ENCODE data around the gene DUSP8.
A peak's percentile ranks its signal among the peaks of the same experiment; 100 is the strongest.

Gene DUSP8

DNA sequence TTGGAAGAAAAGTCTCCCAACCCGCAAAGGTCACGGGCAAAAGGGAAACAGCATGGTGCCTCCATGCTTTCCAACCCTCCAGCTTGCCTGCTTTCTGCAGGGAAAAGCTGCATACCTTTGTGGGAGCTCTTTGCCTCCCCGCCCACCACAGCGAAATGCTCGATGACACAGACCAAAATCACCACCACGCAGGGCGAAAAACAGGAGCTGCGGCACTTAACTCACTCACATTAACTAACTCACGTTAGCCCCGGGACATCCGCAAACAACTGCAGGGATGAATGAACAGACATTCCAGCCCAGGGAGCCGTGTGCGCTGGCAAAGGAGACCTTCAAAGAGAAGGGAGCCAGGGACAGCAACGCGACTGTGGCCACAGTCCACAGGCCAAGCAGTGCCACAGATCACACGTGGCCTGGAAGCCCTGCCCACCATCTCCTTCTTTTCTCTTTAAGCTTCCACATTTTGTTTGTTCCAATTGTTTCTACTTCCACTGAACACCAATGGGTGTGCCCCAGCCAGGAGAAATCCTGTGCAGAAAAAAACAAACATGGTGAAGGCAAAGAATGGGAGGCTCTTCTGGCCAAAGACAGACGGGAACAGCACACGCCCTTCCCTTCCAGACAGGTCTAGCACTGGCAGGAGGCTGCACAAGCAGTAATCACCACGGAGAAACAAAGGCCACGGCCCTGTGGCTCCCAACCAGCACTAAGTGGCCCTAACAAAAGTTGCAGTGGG lies 39.3 kb downstream of the DUSP8 start:
- peak; percentile 27 for DNase-seq (ENCODE audit: low spot score)

DNA sequence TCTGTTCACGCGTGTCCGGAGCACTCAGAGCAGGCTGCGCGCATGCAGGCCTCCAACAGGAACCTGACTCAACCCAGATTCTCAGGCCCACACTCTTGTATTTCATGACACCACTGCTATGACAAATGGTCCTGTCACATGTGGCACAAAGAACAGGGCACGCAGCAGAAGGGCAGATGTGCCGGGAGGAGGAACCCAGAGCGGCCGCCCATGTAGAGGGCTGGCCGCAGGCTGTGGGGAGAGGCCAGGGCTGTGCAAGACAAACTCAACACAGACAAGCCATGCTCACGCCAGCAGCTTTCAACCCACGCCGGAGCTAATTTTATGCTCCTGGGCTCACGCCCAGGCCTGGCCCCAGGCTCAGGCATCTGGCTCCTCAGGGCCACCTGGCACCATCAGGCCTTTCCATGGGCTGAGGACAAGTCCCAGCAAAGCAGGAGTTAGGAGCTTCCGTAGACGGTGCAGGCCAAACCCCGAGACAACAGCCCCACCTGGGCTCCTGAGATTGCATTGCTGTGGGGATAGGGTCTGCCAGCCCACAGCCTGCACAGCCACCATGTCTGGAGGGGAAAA lies 40.0 kb downstream of the DUSP8 start:
- peak; percentile 92 for DNase-seq (ENCODE audit: low spot score)

DNA sequence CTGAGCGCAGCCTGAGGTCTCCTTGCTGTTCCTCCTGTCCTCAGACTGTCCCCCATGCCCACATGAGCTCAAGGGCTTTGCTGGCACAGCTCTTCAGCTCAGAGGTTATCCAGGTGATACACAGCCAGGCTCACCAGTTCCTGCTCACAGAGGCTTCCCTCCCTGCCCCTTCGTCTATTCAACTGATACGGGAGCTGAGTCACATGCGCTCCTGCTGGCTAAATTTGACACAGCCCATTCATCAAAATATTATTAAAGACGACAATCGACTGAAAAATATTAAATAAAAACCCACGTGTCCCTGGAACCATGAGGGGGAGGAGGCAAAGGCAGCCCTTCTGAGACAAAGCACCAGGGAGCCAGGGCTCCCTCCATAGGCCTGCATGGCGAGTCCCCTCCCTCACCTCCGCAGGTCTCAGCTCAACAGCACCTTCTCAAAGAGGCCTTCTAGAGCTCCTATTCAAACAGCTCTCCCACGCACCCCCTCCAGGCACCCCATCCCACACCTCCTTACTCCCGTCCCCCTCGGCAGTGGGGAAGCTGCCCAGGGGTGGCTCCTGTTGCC lies 40.5 kb downstream of the DUSP8 start:
- DNase-seq (ENCODE audit: low spot score) = no peak

DNA sequence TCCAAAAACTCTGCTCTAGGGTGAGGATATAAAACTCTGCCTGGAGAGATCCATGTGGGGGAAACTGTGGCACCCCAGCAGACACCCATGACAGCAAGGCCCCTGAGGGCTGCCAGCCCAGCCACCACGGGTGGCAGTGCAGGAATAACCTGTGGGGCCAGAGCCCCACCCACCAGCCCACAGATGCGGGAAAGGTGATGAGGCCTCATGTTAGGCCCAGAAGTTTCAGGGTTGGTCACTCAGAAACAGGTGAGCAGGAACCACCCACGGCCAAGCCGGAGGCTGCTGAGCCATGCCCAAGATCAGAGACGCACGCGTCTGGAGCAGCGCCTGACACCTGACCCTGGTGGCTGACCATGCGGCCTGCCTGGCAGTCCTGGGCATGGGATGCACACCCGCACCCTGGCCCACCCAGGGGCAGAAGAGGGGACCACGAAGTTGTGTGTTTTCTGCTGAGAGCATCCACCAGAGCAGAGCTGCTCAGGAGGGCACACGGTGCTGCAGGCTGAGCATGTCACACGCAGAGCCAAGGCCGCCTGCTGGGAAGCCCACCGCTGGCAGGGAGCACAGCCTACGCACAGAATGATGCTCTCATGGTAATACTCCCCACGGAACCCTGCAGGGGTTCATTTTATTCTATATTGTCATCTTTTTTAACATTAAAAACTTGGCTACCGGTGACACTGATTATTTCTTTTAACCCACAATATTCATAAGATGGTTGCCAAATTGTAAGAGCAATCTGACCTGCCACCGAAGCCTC lies 41.2 kb downstream of the DUSP8 start:
- no peak for DNase-seq (ENCODE audit: low spot score)

DNA sequence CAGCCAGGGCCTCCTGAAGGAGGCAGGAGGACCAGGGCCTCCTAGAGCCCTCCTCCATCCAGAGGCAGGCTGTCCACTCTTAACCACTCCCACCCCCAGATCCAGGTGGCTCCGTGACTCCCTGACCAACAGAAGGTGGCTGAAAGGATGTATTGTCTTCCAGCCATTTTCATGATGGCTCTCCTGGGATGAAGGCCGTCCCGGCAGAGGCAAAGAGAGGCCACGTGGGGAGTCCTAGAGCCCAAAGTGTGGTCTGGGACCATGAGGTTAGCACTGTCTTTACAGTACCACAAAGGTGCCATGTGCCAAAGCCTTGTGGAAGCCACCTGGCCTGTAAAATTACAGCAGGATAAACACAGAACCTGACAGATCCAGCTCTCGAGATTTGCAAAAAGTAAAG lies 42.3 kb downstream of the DUSP8 start:
- DNase-seq (ENCODE audit: low spot score) = no peak

DNA sequence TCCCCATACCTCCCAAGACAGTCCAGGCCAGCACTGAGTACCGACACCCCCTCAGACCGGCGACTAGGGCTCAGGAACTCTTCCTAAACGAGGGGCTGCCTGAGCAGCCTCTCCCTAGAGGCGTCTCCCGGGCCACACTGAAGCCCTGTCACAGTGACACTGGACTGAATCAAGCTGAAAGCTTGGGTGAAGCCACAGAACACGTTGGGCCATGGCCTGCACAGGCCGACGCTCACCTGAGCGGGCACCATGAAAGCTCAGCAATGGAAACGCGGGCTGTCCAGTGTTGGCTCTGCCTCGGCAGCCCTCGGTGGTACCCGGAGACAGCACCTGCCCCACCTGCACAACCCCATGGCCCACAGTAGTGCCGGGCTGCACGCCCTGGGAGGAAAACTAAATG lies 42.8 kb downstream of the DUSP8 start:
- DNase-seq (ENCODE audit: low spot score) = no peak

DNA sequence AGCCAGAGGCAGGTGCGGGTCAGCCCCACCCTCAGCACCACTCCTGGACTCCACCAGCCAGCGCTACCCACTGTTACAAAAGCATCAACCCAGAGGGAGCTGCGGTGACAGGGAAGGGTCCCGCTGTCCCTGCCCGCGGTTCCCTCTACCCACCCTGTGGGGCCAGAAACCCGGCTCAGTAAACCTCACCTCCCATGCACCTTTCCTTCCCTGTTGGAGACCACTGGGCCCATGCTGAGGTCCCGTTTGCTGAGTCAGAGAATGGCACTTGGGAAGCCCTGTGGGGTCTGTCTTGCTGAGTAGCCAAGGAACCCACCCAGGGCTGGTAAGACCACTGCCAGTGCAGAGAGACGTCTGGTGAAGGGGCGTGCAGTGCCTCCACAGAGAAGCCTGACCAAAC lies 43.4 kb downstream of the DUSP8 start:
- DNase-seq (ENCODE audit: low spot score) = no peak

DNA sequence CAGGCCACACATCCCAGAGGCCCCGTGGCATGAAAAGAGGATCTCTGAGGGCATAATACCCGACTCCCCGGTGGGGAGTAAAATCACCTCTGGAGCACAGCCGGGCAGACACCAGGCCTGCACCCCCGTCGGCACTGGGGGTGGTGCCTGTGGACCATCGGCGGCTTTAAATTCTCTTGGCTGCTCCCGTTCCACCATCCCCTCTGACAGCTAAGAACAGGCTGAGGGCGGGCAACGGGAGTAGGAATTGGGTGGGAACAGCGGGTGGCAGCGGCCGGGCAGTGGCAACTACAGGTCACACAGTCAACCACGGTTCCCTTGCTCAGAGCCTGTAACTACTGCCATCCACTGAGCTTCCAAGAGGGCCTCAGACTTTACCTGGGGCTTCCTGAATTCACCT lies 45.3 kb downstream of the DUSP8 start:
- DNase-seq (ENCODE audit: low spot score) = no peak

DNA sequence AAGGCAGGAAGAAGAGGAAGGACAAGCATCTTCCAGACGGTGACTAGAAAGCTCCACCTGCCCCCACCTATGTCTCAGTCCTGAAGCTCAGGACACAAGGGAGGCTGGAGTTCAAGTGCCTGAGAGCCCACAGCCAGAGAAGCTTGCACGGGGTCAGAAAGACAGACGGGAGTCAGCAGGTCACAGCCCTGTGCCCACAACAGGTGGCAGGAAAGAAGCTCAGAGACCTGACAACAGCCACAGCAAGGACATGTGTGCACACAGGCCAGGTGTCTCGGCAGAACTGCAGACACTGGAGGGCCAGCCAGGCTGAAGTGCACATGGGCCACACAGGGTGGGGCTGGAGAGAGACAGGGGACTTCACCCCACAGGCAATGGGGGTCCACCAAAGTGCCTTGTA lies 48.3 kb downstream of the DUSP8 start:
- DNase-seq (ENCODE audit: low spot score) = no peak

DNA sequence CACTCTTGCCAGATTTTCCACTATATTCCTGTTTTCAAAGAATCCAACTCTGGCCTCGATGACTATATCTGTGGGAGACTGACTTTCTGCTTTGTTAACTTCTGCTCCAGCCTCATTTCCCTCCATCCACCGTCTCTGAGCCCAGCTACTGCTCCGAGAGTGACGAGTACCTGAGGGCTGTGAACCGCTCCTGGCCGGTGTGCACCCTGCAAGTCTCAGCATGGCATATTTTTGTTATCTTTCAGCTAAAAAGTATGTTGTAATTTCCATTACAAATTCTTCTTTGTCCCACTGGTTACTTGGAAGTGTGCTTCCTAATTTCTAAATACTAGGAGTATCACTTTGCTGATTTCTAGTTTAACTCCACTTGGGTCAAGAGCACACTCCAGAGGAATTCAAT lies 49.0 kb downstream of the DUSP8 start:
- no peak for DNase-seq (ENCODE audit: low spot score)

DNA sequence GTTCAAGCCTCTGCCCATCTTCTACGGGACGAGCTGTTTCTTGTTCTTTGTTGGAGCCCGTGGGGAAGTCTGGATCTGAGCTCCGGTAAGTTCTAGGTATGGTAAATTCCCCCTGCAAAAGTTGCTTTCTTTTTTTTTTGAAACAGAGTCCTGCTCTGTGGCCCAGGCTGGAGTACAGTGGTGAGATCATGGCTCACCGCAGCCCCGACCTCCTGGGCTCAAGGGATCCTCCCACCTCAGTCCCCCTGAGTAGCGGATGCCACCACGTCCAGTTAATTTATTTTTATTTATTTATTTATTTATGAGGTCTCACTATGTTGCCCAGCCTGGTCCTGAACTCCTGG lies 50.0 kb downstream of the DUSP8 start:
- DNase-seq (ENCODE audit: low spot score) = no peak

DNA sequence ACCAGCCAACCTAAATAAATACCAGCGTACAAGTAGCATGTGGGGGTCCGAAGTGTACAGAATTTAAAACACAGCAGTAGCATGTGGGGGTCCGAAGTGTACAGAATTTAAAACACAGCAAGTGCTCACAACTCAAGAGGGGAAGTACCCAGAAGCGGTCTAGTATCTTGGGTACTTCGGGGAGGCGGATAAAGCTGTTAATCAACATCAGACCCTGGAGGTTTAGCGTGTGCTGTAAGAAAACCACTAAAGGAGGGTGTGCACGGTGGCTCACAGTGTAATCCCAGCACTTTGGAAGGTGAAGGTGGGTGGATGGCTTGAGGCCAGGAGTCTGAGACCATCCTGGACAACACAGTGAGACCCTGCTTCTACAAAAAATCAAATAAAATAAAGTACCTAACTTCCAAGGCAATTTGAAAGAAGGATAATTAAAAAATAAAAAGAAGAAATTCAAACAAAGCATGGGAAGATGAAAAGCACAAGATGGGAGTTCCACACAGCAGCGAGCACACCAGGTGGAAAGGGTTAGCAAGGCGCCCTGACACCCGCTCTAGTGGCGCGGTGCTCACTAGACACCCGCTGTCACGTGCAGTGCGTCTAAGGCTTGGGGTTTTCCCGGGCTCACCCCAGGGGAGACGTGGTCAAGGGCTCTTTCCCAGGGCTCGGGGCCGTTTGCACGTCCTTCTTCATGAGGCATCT lies 50.5 kb downstream of the DUSP8 start:
- DNase-seq (ENCODE audit: low spot score) = no peak

DNA sequence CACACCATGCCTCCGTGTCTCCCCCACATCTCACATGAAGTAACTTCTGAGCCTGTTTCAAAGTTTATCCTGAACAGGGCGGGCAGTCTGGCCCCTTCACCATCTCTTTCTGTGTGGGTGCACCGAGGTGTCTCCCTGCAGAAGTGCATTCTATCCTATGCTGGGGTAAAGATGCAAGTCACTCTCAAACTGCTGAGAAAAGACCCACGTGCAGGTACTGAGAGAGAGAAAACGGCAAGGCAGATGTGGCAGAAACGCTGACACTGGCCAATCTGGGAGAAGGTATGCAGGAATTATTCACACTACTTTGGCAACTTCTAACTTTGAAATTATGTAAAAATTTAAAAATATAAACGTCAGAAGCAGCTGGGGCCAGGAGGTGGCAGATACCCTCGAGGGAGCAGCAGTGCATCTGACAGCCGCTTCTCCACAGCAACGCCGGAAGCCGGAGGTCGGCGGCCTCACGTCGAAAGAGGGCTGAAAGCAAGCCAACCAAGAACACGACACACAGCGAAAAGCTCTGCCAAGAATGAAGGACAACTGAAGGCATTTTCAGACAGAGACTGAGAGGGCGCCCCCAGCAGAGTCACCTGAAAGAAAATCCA lies 51.3 kb downstream of the DUSP8 start:
- DNase-seq (ENCODE audit: low spot score) = no peak

DNA sequence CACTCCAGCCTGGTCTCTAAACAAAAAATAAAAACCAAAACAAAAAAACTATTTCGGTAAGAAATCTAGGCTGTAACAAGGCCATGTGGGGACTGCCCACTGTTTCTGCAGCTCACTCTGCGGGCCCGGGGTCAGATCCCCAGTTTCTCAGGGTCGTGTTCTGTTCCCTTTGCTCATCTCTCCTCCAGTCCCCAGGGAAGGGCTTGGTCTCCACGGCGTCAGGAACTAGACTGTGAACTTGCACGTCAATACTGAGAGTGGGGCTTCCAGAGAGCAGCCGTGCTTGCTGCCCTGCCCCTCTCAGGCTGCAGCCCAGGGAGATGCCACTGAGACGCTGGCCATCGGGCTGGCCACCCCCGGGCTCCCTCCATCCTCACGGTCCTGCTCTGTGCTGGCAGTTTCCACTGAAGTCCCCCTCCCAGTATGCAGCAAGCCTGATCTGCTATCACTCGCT lies 51.8 kb downstream of the DUSP8 start:
- DNase-seq (ENCODE audit: low spot score) = no peak

DNA sequence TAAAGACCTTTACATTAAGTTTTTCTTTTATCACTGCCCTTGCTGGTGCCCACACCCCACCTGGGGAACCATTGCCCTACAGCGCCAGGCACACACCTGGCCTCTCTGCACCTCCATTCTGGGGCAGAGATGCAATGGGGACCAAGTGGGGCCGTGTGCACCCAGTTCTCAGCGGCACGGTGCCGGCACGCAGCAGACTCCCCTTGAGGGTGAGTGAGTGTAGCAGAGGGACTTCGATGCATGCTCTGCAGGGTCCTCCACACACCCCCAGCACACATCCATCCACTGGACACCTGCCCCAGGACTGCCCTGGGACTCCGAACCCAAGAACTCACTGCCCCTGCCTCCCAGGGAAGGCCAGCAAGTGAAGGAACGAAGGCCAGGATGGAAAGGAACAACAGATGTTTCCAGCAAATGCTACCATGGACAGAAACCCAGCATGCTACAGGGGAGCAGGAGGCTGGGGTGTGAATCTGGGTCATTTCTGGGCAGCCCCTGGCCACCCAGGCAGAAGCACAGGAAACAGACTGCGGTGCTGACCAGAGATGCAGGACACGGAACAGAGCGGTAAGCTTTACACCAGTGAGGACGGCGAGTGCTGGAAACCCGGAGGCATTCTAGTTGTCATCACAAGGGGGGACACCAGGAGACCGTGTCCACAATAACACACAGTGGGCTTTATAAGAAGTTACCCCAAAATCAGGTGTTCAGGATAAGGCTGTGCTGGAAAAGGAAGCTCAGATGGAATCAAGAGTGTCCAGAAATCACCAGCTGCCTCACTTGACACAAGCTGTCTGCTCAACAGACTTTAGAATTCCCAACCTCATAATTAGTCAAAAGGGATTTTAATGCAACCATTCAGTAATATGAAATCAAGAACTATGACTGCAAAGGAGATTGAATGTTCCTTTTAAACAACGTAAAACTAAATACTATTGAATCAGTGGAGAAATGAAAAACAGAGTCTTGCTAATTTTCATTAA lies 52.8 kb downstream of the DUSP8 start:
- DNase-seq (ENCODE audit: low spot score) = no peak

DNA sequence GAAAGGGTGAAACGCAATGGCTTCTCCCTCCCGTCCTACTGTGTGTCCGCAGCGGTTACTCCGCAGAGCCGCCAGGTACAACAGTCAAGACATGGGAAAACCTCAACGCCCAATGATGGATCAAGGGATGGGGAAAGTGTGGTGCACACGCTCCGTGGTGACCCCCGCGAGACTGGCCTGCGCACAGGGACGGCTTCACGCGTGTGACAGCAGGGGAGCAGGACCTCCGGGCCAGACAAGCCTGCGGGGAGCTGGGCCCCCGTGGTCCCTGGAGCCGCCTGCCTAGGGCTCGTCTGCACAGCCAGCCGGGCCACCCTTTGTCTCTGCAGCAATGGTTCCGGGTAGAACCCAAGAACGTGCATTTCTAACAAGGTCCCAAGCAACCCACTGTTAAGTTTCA lies 53.8 kb downstream of the DUSP8 start:
- no peak for DNase-seq (ENCODE audit: low spot score)

DNA sequence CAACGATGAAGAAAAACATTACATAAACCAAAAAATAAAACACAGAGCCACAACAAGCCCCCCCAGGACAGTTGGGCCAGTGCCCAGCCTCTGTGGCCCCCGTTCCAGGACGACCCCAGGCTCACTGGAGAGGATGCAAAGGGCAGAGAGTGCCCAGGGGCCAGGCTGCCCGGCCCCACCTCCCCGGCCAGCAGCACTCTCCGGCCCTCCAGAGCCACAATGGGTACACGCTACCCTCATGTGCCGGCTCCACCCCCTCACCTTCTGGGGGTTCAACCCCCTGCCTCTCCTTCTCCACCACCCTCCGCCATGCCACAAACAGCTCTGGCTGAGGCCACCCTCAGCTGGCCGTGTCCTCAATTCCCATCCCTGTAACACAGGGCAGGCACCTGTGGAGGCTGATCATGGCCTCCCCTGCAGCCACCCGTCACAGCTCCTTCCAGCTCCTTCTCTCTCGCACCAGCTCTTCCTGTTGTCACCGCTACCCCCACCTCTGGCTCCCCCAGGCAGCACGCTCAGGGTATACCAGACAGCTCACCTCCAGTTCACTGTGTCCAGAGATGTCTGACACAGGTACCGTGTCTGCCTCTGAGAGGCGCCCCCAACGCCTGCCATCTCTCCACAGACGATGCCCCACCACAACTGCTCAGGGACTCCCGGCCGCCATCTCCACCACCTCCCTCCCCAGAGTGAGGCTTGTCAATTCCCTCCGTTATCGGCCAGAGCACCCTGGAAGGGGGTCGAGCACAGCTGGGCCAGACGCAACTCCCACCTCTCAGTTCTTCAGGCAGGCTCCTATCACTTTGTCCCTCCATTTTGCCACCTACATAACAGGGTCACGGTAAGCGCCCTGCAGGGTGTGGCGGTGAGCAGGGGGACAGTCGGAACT lies 54.7 kb downstream of the DUSP8 start:
- DNase-seq (ENCODE audit: low spot score) = no peak

DNA sequence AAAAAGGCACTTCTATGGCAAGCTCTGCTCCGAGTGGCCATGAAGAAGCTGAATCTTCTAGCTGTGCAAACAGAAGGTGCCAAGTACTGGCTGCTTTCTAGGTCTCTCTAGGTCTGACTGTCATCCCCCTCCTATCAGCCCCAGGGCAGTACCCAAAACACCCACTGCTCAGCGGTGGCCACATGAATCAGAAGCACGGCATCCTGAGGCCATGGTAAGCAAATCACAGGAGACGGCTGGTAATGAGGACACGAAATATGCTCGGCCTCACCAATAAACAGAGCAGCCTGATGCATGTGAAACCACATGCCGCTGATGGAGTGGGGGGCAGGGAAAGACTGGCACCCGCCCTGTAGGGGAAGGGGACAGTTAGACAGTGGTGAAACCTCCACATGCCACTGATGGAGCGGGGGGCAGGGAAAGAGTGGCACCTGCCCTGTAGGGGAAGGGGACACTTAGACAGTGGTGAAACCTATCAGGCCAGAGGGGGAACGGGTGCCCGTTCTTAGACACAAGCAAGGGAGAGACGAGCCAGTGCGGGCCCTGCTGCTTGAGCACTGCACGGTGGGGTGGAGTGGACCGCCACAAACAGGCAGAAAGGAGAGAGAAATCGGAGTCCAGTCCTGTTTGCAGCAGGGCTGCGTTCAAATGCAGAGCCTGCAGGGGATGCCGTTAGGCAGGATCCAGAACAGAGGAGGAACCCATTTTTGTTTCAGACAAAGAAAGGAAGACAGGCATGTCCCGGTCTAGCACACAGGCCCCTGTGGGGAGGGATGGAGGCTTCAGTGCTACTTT lies 55.6 kb downstream of the DUSP8 start:
- DNase-seq (ENCODE audit: low spot score) = no peak

Measured in GM03348 (cell line).